AG10803 (cell line): Measurements from ENCODE around the gene GNPTAB.
"Not testable (repeated sequence)": the region's sequence is repeated elsewhere in the genome, so short reads cannot be mapped to it uniquely, and the experiment has no call there.

Experiments used
- DNase-seq: peaks from one replicate; pipeline ENCODE4 v3.0.0; 2010; ENCODE audit warnings: low read depth
- H3K4me3 ChIP-seq: 2 replicates; pipeline ENCODE4 v1.5.1; 2011; ENCODE audit warnings: mild to moderate bottlenecking, low read length, control low read depth
- TF ChIP-seq, protein P1 (sequence below): conservative IDR thresholded peaks from 2 replicates; pipeline ENCODE4 v1.5.1; 2011; ENCODE audit warnings: mild to moderate bottlenecking, low read length, control low read depth, inconsistent platforms

Gene GNPTAB

DNA sequence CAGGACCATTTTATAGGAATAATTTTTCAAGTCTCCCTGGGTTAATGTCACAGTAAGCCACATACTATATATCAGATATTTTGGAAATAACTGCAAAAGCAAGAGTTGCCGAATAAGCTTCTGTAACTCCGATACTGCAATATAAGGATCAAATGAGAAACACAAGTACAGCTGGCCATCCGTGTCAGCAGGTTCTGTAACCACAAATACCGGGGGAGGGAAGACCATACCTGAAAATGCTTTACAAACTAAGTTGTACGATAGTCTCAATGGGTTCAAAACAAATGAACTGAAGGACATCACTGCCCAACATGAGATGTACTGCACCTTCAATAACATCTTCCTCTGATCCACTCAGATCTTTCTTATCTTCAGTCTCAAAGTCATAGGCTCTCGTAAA, 93.3 kb downstream of the GNPTAB start:
- TF ChIP-seq, protein P1, sequence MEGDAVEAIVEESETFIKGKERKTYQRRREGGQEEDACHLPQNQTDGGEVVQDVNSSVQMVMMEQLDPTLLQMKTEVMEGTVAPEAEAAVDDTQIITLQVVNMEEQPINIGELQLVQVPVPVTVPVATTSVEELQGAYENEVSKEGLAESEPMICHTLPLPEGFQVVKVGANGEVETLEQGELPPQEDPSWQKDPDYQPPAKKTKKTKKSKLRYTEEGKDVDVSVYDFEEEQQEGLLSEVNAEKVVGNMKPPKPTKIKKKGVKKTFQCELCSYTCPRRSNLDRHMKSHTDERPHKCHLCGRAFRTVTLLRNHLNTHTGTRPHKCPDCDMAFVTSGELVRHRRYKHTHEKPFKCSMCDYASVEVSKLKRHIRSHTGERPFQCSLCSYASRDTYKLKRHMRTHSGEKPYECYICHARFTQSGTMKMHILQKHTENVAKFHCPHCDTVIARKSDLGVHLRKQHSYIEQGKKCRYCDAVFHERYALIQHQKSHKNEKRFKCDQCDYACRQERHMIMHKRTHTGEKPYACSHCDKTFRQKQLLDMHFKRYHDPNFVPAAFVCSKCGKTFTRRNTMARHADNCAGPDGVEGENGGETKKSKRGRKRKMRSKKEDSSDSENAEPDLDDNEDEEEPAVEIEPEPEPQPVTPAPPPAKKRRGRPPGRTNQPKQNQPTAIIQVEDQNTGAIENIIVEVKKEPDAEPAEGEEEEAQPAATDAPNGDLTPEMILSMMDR, result no peak
- no peak for DNase-seq
- no peak overlapping the region for H3K4me3 ChIP-seq

DNA sequence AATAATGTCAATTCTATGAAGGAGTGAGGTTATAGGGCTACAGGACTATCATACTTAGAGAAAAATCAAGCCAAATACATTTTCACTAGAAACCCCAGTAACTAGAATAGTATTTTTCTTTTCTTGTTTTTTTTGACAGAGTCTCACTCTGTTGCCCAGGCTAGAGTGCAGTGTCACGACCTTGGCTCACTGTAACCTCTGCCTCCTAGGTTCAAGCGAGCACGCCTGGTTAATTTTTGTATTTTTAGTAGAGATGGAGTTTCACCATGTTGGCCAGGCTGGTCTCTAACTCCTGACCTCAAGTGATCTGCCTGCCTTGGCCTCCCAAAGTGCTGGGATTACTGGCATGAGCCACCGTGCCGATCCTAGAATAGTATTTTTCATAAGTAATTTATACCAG, 96.3 kb downstream of the GNPTAB start:
- not testable (repeated sequence) for DNase-seq, H3K4me3 ChIP-seq

DNA sequence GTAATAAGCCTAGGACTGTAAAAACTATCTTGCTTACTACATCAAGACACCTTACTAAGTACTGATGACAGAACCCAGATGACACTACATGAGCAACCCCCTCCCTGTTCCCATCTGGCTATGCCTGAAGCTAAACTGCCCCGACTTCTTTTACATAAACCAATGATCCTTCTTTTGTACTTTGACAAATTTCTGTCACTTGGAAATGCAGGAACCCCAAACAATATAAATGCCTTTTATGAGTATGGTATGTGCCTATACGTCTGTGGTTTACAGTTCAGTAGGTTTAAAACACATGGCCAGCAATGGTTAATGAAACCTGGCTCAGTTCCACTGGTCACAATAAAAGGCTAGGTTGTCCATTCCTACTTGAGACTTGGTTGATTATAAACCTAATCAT, 97.6 kb downstream of the GNPTAB start:
- no peak overlapping the region for H3K4me3 ChIP-seq
- no peak for DNase-seq
- TF ChIP-seq, protein P1, result no peak

DNA sequence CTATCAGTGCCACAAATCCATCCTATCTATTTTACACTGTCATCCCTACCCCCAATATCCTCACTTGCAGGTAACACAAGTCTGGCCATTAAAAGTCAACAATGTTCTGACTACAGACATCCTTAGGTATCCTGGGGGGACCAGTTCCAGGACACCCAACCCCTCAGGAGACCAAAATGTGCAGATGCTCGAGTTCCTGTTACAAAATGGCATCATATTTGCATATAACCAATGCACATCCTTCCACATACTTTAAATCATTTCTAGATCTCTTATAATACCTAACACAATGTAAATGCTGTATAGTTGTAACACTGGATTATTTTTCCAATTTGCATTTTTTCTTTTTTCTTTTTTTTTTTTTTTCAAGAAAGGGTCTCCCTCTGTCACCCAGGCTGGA, 98.4 kb downstream of the GNPTAB start:
- DNase-seq, result no peak
- H3K4me3 ChIP-seq, result no peak overlapping the region
- TF ChIP-seq, protein P1, result no peak

DNA sequence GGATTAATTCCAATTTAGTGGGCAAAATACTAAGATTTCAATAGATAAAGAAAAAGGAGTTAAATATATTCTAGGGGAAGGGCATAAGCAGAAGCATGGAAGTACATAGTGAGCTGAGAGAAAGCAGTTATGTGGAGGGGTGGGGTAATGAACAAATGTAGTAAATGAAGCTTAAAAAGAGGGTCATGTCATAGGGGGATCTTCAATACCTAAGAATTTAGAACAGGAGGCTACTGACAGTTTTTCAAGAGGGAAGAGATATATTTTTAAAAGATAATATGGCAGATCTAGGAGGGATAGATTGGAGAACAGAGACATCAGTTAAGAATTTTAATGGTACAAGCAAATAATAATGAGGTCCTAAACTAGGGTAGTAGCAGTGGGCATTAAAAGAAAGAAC, 100.9 kb downstream of the GNPTAB start:
- TF ChIP-seq, protein P1, result no peak
- no peak for DNase-seq
- no peak overlapping the region for H3K4me3 ChIP-seq

DNA sequence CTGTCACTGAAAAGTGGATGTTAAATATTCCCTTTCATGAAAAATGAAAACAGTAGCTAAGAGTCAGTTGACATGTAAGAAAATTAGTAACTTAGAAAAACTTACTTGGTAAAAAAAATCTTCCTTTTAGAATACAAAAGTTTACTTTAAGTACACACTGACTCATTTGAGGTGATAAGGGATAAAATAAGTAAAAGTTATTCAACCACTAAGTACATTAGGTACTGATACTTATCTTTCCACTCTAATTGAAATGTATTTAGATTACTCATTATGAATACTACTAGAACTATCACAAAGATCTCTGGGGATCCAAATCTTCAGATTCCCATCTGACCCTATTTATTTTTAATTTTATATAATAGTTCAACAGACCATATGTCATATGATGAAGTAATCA, 103.7 kb downstream of the GNPTAB start:
- H3K4me3 ChIP-seq, result no peak overlapping the region
- TF ChIP-seq, protein P1, result no peak
- no peak for DNase-seq

DNA sequence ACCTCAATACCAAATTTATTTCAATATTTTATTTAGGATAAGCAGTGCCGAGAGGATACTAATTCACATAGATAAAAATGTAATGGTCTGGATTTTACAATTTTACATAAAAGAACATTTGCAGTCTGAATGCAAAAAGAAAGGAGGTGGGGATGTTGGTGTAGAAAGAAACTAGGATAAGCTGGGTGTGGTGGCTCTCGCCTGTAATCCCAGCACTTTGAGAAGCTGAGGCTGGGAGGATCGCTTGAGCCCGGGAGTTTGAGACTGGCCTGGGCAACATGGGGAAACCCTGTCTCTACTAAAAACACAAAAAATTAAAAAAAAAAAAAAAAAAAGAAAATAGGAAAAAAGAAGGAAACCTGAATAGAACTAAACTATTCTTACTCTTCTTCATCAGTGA, 108.4 kb downstream of the GNPTAB start:
- no peak for DNase-seq
- no peak overlapping the region for H3K4me3 ChIP-seq
- TF ChIP-seq, protein P1, result no peak

DNA sequence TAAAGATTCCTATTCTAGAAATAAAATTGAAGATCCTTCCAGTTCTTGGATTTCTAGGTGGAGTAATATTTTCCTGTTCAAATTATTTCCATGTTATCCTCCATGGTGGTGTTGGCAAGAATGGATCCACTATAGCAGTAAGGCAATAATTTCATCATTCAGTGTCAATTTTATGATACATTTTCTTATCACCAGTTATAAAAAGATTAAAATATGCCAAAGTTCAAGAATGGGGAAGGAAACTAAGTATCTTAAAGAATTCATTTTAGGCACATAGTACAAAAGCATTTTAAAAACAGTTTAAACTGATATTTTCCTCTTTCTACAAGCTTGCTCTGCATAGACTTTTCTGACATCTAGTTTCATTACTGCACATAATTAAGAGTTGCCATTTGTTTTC, 110.6 kb downstream of the GNPTAB start:
- H3K4me3 ChIP-seq, result no peak overlapping the region
- DNase-seq, result no peak
- TF ChIP-seq, protein P1, result no peak
